ENCODE results near the gene PGBD5. TPM values are rescaled to one million over a fixed set of nuclear protein-coding genes. Genes with fewer than 3 reads are reported as not detected.

Gene PGBD5
- total and polyA plus RNA-seq, 9 of the 15 experiments (the other 6 are each of a cell fraction or from before 2014, with no cell fraction given): under 0.01 to 0.40 (median 0.10) TPM; not detected in 3

- TF ChIP-seq ESRRA (IDR thresholded peaks at IDR 0.05; ENCODE audit: borderline replicate concordance, low read depth) (no peak), ZNF217 (CRISPR knock-in tag; IDR thresholded peaks at IDR 0.05) (no peak), ETV6 (IDR thresholded peaks at IDR 0.05; ENCODE audit: borderline replicate concordance in 1 of 2, low read depth in 2 of 2, low read length in 1 of 2) (no peak), ETV6 (CRISPR knock-in tag; IDR thresholded peaks at IDR 0.05; ENCODE audit: borderline replicate concordance) (no peak), STAT5A (IDR thresholded peaks at IDR 0.05; ENCODE audit: borderline replicate concordance, low read length) (no peak)
Observed at GRCh38 chr1:230279583-230279945, 146.6 kb downstream of the PGBD5 start (continued).

DNA sequence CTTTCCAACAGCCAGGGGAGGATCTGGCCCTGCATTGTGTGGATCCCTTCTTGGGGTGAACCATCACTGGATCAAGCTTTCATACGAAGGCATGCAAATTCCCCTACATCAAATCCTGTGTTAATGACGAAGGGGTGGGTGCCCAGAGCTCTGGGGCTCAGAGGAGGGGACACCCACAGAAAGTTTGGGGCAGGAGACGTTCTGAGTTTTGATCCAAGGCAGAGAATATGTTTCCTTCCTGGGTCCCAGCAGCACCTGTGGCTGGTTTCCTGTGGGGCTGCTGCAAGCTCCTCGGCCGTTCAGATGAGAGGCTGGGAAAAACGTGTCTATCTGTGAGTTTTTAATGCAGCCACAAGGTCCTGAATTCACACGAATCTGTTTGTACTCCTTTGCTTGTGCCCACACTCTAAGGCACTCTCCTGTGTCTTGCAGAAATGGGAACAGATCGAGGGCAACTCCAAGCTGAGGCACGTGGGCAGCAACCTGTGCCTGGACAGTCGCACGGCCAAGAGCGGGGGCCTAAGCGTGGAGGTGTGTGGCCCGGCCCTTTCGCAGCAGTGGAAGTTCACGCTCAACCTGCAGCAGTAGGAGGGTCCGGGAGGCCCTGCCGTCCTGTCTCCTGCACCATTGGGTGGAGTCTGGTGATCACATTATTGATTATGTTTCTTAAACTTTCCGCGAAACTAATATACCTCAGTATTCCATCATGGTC, 147.1 kb downstream of the PGBD5 start:
- CTCF ChIA-PET (ENCODE audit: low intra/inter-chr PET ratio): no interaction called here
- H3K79me2 ChIP-seq (ENCODE audit: control insufficient read depth, insufficient read depth, low read length): no peaks in the 10 kb centered on the region
- intact Hi-C loops (cut with micrococcal nuclease): no loop called here
- TF ChIP-seq CEBPZ (IDR thresholded peaks at IDR 0.05; ENCODE audit: borderline replicate concordance, low read depth, low read length) (no peak), CBX1 (IDR thresholded peaks at IDR 0.05; ENCODE audit: low read depth) (no peak), CC2D1A (IDR thresholded peaks at IDR 0.05) (no peak), NBN (IDR thresholded peaks at IDR 0.05; ENCODE audit: low read depth) (no peak), FOXA3 (CRISPR knock-in tag; conservative IDR thresholded peaks at IDR 0.05 in 1 of 2, IDR thresholded peaks at IDR 0.05 in 1 of 2) (no peak), SP1 (CRISPR knock-in tag; IDR thresholded peaks at IDR 0.05) (no peak), ZNF124 (CRISPR knock-in tag; IDR thresholded peaks at IDR 0.05) (no peak), HNRNPK (IDR thresholded peaks at IDR 0.05; ENCODE audit: low read depth, low read length, poor library complexity, severe bottlenecking) (no peak), ESRRA (IDR thresholded peaks at IDR 0.05; ENCODE audit: borderline replicate concordance, low read depth) (no peak), NR2F6 (CRISPR knock-in tag; IDR thresholded peaks at IDR 0.05) (no peak), CHD1 (IDR thresholded peaks at IDR 0.05; ENCODE audit: low read length) (no peak), DDX20 (tag; IDR thresholded peaks at IDR 0.05; ENCODE audit: low read depth) (no peak)
- peaks cover 0 to 17% of the 10 kb centered on the region in 2 experiments; a peak in 2 of 5 replicates for H3K4me1 ChIP-seq (replicated peaks in 1 of 2; ENCODE audit: control insufficient read depth in 2 of 2, insufficient read depth in 2 of 2, low read length in 2 of 2)
- no peaks in the 10 kb centered on the region for H3K27me3 ChIP-seq (ENCODE audit: control insufficient read depth in 2 of 2, insufficient read depth in 2 of 2, low read length in 2 of 2)
- WGBS (ENCODE audit: insufficient coverage, low coverage, missing lambda C conversion rate): 79% methylated on average over 20 of the region's 20 CpGs
- H3K9ac ChIP-seq (ENCODE audit: insufficient read depth in 1 of 2, low read depth in 2 of 2, low read length in 2 of 2): no peak overlapping the region
- H3K9me3 ChIP-seq (replicated peaks; ENCODE audit: control insufficient read depth, insufficient read depth, low read depth, low read length): no peaks in the 10 kb centered on the region
- H2AFZ ChIP-seq (ENCODE audit: low read depth, low read length): no peak overlapping the region
- peaks cover 4% of the 10 kb centered on the region for H3K9me1 ChIP-seq (ENCODE audit: control insufficient read depth, insufficient read depth, low read length)
- POLR2A ChIA-PET: interaction anchor here (0.6 kb wide), 2 partner anchors 1376 to 1877 kb away, joined by 3 read pairs; no protein-coding TSS in a partner anchor
- H3K27ac ChIP-seq (ENCODE audit: extremely low read depth, low read depth, low read length): no peak overlapping the region
- H3K4me3 ChIP-seq: no peak overlapping the region
- in situ Hi-C loops (cut with MboI): no loop called here
- ATAC-seq: no peak
- H4K20me1 ChIP-seq (replicated peaks; ENCODE audit: control insufficient read depth, insufficient read depth, low read length): 0 out of 2 replicates have a peak, but pooled peaks cover 3% of the 10 kb centered on the region
- peaks cover 64% of the 10 kb centered on the region for H3K36me3 ChIP-seq (ENCODE audit: control insufficient read depth, insufficient read depth, low read length)
- FAIRE-seq: no peak
- H3K4me2 ChIP-seq (ENCODE audit: insufficient read depth, low read length): no peak overlapping the region
- DNase-seq (ENCODE audit: extremely low read depth in 1 of 4, low spot score in 3 of 4): no peak
- no TSS peak for BruUV-seq (replicated peaks)

Data from K562 (cell line).